T-helper 1 cell (primary cell): Measurements from ENCODE around the gene TELO2.

Source experiments
- DNase-seq, 5 donors: peaks; one replicate each; pipeline ENCODE4 v3.0.0-alpha.2; 2012 to 2020

The TELO2 gene

GRCh38 chr16:1524366-1524765, 31.2 kb downstream of the TELO2 start:
- no peak for DNase-seq

- DNase-seq, result no peak
These were observed 32.9 kb downstream of the TELO2 start for GRCh38 chr16:1525871-1526607.

GRCh38 chr16:1526608-1527555, 33.7 kb downstream of the TELO2 start:
- DNase-seq, result no peak

DNA sequence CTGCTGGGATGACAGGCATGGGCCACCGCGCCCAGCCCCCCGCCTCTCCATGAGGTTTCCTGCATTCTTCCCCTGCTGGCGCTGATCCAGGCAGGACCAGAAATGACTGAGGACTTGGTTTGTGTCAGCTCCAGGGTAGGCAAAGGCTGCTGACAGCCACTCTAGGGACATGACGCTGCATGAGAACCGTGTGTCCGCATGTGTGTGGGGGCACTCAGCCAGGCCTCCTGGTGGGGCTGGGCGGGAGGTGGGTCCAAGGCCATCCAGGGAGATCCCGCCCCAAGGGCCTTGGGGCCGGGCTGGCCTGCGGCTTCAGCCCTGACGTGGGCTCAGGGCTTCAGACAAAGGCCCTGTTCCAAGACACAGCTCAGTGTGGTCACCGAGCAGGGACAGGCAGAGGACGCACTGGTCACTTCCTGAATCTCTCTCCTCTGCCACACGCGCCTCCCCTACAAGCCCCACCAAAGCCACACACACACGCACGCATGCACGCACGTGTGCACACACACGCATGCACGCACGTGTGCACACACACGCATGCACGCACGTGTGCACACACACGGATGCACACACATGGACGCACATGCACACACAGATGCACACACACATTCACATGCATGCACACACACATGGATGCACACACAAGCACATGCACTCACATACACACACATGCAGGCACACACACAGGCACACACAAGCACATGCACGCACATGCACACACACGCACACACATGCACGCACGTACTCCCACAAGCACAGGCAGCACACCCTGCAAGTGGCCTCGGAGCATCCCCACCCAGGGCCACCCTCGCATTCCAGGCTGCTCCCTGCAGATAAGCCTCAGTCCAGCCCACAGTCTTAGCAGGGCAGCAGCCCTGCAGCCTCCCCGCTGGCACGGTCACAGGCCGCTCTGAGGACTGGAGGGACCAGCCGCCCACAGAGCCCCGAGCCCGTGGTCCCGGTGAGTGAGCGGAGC, 35.0 kb downstream of the TELO2 start:
- no peak for DNase-seq

DNA sequence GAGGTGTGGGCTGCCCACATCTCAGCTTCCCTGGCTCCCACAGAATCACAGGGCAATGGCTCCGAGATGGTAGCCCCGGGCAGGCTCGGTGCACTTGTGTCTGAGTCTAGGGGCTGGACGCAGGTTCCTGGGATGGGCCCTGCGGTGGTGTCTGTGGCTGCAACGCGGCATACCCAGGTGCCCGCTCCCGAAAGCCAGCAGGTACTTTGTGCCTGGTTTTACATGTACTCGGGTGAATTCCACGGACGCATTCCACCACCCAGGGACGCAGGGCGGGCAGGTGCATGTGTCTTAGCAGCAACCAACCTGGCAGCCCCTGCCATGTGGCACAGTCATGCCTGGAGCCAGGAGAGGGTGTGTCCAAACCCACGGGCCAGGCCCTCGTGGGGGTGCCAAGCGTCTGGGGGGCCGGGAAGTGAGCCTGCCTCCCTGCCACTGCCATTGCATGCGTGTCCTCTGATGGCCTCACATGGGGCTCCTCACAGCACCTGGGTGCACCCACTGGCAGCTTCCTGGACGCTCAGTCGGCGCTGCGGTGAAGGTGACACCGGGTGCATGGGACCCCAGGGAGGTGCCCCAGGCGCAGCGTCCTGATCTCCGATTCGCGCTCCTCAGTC, 35.9 kb downstream of the TELO2 start:
- DNase-seq, result no peak

DNA sequence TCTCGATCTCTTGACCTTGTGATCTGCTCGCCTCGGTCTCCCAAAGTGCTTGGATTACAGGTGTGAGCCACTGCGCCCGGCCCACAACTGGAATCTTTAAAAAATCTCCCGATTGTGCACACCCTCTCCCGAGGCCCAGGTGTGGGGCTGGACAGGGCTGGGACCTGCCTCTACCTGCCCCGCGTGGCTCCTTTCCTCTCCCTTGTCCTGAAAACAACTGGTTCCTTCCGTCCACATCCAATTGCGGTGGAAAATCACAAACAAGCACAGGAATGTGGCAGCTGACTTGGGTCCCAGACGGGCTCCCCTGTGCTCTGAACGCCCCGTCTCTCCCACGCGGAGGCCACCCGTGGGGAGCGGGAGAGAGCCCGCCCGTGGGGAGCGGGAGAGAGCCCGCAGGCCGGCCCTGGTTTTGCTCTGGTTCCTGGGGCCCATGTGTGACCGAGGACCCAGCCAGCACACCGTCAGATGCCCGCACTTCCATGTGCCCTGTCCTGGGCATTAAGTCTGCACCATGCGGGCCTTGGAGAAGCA, 37.3 kb downstream of the TELO2 start:
- DNase-seq, result no peak

DNA sequence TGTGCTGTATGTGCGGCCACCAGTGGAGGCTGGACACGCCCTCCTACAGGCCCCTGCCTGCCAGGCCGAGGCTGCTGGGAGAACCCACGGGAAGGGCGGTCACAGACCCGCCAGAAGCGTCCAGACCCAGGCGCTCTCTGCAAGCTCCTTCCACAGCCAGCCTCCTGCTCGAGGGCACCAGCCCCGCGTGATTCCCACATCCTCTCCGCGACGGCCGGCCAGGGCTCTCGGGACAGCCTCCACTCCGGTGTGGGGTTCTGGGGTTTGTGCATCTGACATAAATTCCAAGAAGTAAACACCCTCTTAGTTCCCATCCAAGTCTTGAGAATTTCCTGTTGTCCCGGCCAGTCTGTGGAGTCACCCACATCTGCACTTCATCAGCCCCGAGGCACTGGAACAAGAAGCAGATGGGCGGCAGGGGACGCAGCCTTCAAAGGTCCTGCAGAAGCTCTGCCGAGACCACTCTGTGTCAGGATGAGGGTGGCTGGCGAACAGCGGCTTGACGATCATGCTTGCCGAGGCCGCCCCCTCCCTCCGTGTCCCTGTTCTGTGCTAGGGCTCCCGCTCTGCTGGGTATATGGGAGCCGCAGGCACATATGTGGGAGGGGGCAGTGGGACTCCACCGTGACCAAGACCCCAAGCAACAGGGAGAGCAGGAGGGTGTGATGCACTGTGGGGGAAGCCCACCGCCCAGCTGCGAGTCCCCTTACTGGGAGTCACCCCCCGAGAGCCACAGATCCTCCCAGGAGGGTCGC, 37.9 kb downstream of the TELO2 start:
- DNase-seq, result no peak

DNA sequence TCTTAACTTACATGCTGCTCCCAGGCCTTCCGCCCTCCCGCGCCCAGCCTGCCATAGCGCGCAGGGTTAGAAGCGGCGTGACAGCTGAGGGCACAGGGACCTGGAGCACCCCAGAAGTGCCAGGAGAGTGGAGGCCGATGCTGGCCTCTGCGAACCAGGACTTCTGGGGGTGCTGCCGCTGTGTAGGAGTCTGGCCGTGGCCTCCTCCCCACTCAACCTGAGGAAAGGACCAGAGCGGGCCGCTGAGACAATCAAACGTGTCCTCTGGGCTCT, 38.4 kb downstream of the TELO2 start:
- DNase-seq, result no peak

GRCh38 chr16:1532081-1532760, 39.1 kb downstream of the TELO2 start:
- no peak for DNase-seq

- DNase-seq, result no peak
These were observed 39.6 kb downstream of the TELO2 start for GRCh38 chr16:1532771-1533170.

DNA sequence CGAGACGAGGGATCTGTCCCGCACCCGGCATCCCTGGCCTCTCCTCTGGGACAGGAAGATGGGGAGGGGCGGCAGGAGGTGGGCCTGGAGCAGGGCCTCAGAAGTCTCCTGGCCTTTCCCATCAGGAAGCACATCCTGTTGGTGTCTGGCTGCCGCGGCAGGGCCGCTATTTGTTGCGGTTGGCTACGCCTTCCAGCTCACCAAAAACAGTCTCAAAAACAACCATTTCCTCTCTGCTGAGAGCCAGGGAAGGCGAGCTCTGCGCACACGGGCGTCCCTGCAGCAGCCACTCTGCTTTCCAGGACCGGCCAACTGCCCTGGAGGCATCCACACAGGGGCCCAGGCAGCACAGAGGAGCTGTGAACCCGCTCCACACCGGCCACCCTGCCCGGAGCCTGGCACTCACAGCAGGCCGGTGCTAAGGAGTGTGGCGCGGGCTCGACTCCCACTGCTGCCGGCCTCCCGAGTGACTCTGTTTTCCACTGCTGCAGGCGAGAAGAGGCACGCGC, 40.3 kb downstream of the TELO2 start, which contains the start of gene TMEM204:
TMEM204 (plus strand) TSS at position 224 of the 509 bp plus-strand sequence. CDS start 610 bp downstream, outside the sequence.
- peak in 1 of 5 donors; percentile 67 for DNase-seq

GRCh38 chr16:1534021-1535020, 41.2 kb downstream of the TELO2 start:
- DNase-seq, result no peak

DNA sequence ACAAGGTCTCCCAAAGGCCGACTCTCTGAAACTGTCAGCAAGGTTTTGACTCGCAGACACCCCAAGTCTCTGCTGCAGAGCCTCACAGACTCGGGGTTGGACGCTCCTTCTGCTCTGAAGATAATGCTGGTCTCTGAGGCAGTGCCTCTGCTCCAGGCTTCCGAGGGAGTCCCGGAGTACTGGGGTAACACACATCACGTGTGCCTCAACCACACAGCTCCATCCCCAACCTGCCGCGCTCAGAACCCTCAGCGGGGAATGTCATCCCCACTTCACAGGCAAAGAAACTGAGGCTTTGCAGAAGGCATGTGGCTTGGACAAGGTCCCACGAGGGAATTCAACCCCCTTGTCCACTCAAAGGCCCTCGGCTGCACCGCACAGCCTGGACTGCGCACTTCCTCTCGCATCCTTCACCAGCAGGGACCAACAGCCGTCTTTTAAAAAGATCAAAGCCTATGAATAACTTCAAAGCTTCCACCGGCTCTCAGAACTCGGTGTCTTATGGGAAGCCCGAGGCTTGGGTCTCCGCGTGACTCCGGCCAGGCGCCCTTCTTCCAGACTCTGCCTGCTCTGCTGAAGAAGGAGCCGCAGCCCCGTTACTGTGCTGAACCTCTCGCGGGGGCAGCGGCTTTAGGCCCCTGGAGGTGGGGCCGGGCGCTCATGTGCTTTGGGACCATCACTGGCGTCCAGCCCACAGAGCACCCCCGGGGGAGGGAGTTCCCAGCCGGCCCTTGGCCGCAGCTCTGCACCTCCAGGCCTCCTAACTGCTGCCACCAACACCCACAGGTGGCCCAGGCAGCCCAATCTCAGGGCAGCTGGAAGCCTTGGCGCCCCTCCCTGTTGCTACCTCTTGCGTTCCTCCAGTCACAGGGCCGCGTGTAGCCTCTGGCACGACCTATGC, 42.5 kb downstream of the TELO2 start:
- DNase-seq, result peak in 1 of 5 donors; percentile 35

DNA sequence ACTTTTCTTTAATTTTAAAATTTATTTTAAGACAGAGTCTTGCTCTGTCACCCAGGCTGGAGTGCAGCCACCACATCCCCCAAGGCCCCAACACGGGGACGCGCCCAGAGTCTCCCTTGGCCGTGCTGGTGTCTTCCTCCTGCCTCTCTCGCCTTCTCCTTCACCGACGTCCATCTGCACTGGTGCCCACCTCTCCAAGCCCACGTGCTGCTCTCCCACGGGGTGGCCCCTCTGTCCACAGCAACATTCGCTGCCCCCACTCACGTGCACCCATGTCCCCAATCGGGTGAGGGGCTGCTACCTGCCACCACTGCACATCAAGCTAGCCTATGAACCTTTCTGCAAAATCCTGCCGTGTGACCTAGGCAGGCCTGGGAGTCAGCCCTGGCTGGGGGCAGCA, 43.4 kb downstream of the TELO2 start:
- DNase-seq, result no peak

GRCh38 chr16:1537138-1537577, 44.0 kb downstream of the TELO2 start:
- no peak for DNase-seq

- DNase-seq, result peak in 1 of 5 donors; percentile 46
These were observed 44.7 kb downstream of the TELO2 start for GRCh38 chr16:1537763-1538289.

- peak in 1 of 5 donors; percentile 29 for DNase-seq
These were observed 45.8 kb downstream of the TELO2 start for GRCh38 chr16:1538804-1539520.
